ENCODE results near the gene CCNE1. TPM values are rescaled to one million over a fixed set of nuclear protein-coding genes. Genes with fewer than 3 reads are reported as not detected.
A peak's percentile ranks its signal among the peaks of the same experiment; 100 is the strongest.

The CCNE1 gene
- total and polyA plus RNA-seq, 2 experiments from 2014 or later: 26.1 to 38.3 TPM

DNA sequence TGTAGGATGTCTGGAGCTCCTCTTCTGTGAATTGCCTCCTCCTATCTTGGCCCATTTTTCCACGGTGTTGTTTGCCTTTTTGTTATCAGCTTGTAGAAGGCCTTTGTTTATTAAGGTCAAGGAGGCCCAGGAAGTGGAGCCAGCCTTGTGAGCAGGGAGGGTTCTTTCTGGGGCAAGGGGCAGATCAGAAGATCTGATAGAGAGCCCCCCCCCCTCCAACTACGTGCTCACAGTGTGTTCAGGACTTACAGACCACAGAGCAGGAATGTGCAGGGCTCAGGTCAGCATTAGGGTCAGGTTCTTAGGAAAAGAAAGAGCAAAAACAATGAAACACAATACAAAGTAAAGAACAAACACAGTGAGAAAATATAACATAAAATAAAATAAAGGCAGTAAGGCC lies 59.4 kb downstream of the CCNE1 start:
- Histone ChIP-seq H3K27me3 (ENCODE audit: insufficient read depth) (peaks cover 22% of the 10 kb centered on the region), H3K9me2 (ENCODE audit: insufficient read depth) (no peaks in the 10 kb centered on the region), H2AFZ (no peak overlapping the region), H3K79me2 (replicated peaks; ENCODE audit: insufficient read depth) (no peaks in the 10 kb centered on the region), H3F3A (replicated peaks; ENCODE audit: low read depth) (no peaks in the 10 kb centered on the region), H4K20me1 (replicated peaks; ENCODE audit: insufficient read depth) (no peaks in the 10 kb centered on the region), H3K27ac (ENCODE audit: low read depth) (no peak overlapping the region), H3K4me1 (ENCODE audit: insufficient read depth) (no peaks in the 10 kb centered on the region), H3K4me2 (no peak overlapping the region), H3K36me3 (ENCODE audit: insufficient read depth) (no peaks in the 10 kb centered on the region), H3K4me3 (no peak overlapping the region)
- H3K27me3 Mint-ChIP-seq (ENCODE audit: insufficient read depth, low read depth, poor library complexity): peaks cover 20% of the 10 kb centered on the region
- TF ChIP-seq ZNF114 (CRISPR knock-in tag; IDR thresholded peaks at IDR 0.05): no peak
- TF ChIP-seq EZH2phosphoT487 (IDR thresholded peaks at IDR 0.05; ENCODE audit: unreplicated experiment): no peak
- no peaks in the 10 kb centered on the region for H3K4me1 Mint-ChIP-seq
- no peak overlapping the region for H3K27ac Mint-ChIP-seq
- no peak overlapping the region for H3K4me3 Mint-ChIP-seq
- DNase-seq (ENCODE audit: low spot score): no peak
- peaks cover 8% of the 10 kb centered on the region; the same call in 2 of the 3 replicates for H3K9me3 Mint-ChIP-seq
- peaks cover 2% of the 10 kb centered on the region; the same call in 1 of the 3 replicates for H3K36me3 Mint-ChIP-seq (ENCODE audit: low read depth)
- ATAC-seq: no peak

DNA sequence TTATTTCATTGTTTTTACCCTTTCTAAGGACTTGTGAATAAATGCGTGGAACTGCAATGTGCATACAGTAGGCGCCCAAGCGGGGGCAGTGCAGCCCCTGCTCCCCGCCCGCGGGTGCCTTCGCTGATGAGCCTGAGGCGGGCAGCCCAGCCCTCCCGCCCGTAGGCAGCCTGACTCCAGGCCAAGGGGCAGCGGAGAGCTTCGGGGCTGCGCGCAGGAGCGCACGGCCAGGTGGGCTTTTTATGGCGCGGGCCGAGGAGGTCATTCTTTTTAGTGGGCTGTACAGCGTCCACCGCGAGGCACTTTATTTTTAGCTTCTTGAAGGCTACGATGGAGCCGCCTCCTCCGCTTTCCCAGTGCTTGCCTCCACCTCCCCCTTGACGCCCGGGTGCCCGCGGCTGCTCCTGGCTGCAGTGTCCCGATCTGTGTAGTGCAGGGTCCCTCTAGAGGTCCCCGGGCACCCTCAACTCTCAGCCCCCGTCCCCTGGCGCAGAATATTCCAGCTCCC lies 60.5 kb downstream of the CCNE1 start:
- Histone ChIP-seq H3K4me1 (ENCODE audit: insufficient read depth) (no peaks in the 10 kb centered on the region), H3K9me2 (ENCODE audit: insufficient read depth) (no peaks in the 10 kb centered on the region), H3K79me2 (replicated peaks; ENCODE audit: insufficient read depth) (no peaks in the 10 kb centered on the region), H3F3A (replicated peaks; ENCODE audit: low read depth) (no peaks in the 10 kb centered on the region), H3K4me2 (peak overlapping the region; percentile 79), H3K27me3 (ENCODE audit: insufficient read depth) (peaks cover 22% of the 10 kb centered on the region), H4K20me1 (replicated peaks; ENCODE audit: insufficient read depth) (no peaks in the 10 kb centered on the region), H2AFZ (0 out of 2 replicates have a peak overlapping the region, but pooled peaks have one; percentile 80), H3K36me3 (ENCODE audit: insufficient read depth) (no peaks in the 10 kb centered on the region), H3K27ac (ENCODE audit: low read depth) (no peak overlapping the region), H3K4me3 (peak overlapping the region; percentile 76)
- Mint-ChIP-seq H3K9me3 (peaks cover 7% of the 10 kb centered on the region; the same call in 2 of the 3 replicates), H3K4me1 (no peaks in the 10 kb centered on the region), H3K27ac (no peak overlapping the region), H3K27me3 (ENCODE audit: insufficient read depth, low read depth, poor library complexity) (peaks cover 20% of the 10 kb centered on the region), H3K4me3 (peak overlapping the region; percentile 68), H3K36me3 (ENCODE audit: low read depth) (peaks cover 2% of the 10 kb centered on the region; the same call in 1 of the 3 replicates)
- peak; percentile 65 for DNase-seq (ENCODE audit: low spot score)
- peak; percentile 64 for ATAC-seq
- TF ChIP-seq CREB1 (CRISPR knock-in tag; IDR thresholded peaks at IDR 0.05; ENCODE audit: low read depth): no peak
- TF ChIP-seq, protein P1, sequence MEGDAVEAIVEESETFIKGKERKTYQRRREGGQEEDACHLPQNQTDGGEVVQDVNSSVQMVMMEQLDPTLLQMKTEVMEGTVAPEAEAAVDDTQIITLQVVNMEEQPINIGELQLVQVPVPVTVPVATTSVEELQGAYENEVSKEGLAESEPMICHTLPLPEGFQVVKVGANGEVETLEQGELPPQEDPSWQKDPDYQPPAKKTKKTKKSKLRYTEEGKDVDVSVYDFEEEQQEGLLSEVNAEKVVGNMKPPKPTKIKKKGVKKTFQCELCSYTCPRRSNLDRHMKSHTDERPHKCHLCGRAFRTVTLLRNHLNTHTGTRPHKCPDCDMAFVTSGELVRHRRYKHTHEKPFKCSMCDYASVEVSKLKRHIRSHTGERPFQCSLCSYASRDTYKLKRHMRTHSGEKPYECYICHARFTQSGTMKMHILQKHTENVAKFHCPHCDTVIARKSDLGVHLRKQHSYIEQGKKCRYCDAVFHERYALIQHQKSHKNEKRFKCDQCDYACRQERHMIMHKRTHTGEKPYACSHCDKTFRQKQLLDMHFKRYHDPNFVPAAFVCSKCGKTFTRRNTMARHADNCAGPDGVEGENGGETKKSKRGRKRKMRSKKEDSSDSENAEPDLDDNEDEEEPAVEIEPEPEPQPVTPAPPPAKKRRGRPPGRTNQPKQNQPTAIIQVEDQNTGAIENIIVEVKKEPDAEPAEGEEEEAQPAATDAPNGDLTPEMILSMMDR (conservative IDR thresholded peaks at IDR 0.05; ENCODE audit: low read depth in 2 of 2): peak in 1 of 2 experiments; percentile 48; a peak in 2 of 4 replicates

DNA sequence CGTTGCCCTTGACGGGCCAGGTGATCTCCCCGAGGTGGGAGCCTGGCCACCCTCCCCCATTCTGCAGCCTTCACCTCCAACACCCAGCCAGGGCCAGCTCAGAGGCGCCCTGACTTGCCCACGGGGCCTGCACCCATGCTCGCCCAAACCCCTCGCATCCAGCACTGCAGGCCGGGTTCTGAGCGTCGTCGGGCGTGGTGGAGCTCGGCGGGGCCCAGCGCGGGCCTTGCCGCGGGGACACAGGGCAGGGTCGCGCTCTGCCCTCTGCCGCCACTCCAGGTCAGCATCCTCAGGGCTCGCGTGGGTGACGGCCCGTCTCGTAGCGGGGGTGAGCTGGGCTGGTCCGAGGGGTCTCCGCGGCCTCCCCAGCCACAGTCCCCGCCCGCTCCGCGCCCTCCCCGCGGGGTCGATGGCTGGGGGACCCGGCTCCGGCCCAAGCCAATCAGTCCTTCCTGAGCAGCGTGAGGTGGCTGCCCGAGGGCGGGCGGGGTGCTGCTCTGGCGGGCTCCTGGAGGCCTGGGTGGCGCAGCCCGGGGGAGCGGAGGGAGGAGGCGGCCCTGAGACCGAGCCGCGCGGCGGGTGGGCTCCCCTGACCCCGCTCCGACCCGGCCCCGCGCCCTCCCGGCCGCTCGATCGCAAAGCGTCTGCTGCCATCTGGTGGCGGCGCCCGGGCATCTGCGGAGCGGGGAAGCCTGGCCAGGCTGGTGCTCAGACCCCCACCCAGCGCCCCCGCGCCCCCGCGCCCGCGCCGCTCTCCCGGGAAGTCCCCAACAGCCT lies 61.4 kb downstream of the CCNE1 start:
- ATAC-seq (peak; percentile 90), DNase-seq (ENCODE audit: low spot score) (peak; percentile 81)
- H3K27ac ChIP-seq (ENCODE audit: low read depth): no peak overlapping the region
- no peak overlapping the region for H3K27ac Mint-ChIP-seq
- peak overlapping the region; percentile 97 for H2AFZ ChIP-seq
- H3K9me3 Mint-ChIP-seq: no peaks in the 10 kb centered on the region; the same call in 2 of the 3 replicates
- no peaks in the 10 kb centered on the region for H3K36me3 Mint-ChIP-seq (ENCODE audit: low read depth)
- peaks cover 20% of the 10 kb centered on the region for H3K27me3 Mint-ChIP-seq (ENCODE audit: insufficient read depth, low read depth, poor library complexity)
- H3K79me2 ChIP-seq (replicated peaks; ENCODE audit: insufficient read depth): no peaks in the 10 kb centered on the region
- H3F3A ChIP-seq (replicated peaks; ENCODE audit: low read depth): no peaks in the 10 kb centered on the region
- no peaks in the 10 kb centered on the region for H3K4me1 ChIP-seq (ENCODE audit: insufficient read depth)
- H4K20me1 ChIP-seq (replicated peaks; ENCODE audit: insufficient read depth): no peaks in the 10 kb centered on the region
- H3K9me2 ChIP-seq (ENCODE audit: insufficient read depth): no peaks in the 10 kb centered on the region
- H3K4me1 Mint-ChIP-seq: no peaks in the 10 kb centered on the region
- peaks cover 22% of the 10 kb centered on the region for H3K27me3 ChIP-seq (ENCODE audit: insufficient read depth)
- H3K36me3 ChIP-seq (ENCODE audit: insufficient read depth): no peaks in the 10 kb centered on the region
- TF ChIP-seq ZNF114 (CRISPR knock-in tag; IDR thresholded peaks at IDR 0.05) (no peak), STAT1 (IDR thresholded peaks at IDR 0.05; ENCODE audit: unreplicated experiment) (no peak), NANOG (IDR thresholded peaks at IDR 0.05; ENCODE audit: borderline replicate concordance) (no peak), JUNB (IDR thresholded peaks at IDR 0.05; ENCODE audit: unreplicated experiment) (no peak), CREB1 (CRISPR knock-in tag; IDR thresholded peaks at IDR 0.05; ENCODE audit: low read depth) (no peak), EZH2phosphoT487 (IDR thresholded peaks at IDR 0.05; ENCODE audit: unreplicated experiment) (no peak)
- TF ChIP-seq, protein P1 (conservative IDR thresholded peaks at IDR 0.05; ENCODE audit: low read depth in 2 of 2): peak; percentile 60 to 80
- TF ChIP-seq, protein P2, sequence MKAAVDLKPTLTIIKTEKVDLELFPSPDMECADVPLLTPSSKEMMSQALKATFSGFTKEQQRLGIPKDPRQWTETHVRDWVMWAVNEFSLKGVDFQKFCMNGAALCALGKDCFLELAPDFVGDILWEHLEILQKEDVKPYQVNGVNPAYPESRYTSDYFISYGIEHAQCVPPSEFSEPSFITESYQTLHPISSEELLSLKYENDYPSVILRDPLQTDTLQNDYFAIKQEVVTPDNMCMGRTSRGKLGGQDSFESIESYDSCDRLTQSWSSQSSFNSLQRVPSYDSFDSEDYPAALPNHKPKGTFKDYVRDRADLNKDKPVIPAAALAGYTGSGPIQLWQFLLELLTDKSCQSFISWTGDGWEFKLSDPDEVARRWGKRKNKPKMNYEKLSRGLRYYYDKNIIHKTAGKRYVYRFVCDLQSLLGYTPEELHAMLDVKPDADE (IDR thresholded peaks at IDR 0.05): no peak
- H3K4me2 ChIP-seq: peak overlapping the region; percentile 79
- peak overlapping the region; percentile 76 for H3K4me3 ChIP-seq
- peak overlapping the region; percentile 68 for H3K4me3 Mint-ChIP-seq
